Hematopoietic multipotent progenitor cell treated with erythropoietin and hydrocortisone succinate and interleukin-3 and kit ligand, for 15 days (in vitro differentiated cells): ENCODE measurements around the gene PLEKHM2.

Experiments used
- DNase-seq: peaks from one replicate; pipeline ENCODE4 v3.0.0-alpha.2; 2015; ENCODE audit warnings: low spot score

Gene PLEKHM2

GRCh38 chr1:15701784-15702183, 17.7 kb downstream of the PLEKHM2 start:
- no peak for DNase-seq

DNA sequence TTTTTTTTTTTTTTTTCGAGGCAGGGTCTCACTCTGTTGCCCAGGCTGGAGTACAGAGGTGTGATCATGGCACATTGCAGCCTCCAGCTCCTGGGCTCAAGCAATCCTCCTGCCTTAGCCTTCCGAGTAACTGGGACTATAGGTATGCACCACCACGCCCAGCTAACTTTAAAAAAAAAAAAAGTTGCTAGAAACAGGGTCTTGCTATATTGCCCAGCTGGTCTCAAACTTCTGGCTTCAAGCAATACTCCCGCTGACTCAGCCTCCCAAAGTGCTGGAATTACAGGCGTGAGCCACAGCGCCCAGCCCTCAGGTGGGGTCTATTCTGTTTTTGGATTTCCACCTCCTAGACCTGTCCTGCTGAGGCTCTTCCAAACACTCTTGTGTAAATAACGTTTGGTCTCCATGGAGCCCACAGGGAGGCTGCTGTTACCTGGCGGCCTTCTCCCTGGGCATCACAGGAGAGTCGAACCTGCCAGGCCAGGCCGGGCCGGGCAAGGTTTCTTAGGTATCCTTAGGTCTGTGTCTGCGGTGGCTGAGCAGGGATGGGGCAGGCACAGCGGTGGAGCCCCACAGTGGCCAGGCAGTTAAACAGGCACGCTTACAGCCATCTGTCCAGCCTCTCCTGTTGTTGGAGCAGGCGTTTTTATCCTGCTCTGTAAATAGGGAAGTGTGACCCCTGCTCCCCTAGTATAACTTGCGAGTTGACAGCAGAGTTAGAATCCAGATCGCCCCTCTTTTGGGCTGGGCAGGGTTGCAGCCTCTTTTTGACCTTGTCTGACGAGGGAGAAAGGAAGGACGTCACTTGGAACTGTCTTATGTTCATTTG, 18.8 kb downstream of the PLEKHM2 start:
- DNase-seq, result no peak

DNA sequence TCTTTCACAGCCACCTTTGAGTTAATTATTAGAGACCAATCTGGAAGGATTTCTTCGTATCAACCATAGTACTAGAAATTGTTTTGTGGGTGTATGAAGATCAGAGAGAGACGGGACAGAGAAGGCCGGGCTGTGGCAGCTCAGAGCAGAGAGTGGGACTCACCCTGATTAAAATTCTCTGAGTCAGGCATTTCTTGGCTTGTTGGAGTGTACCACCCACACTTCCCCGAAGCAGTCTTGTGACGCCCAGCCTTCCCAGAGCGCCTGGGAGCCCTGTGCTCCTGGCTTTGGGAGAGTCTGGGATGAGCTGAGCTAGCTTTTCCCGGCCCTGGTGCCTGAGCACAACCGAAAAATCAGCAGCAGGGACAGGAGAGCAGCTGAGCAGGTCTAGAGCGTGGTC, 19.4 kb downstream of the PLEKHM2 start:
- no peak for DNase-seq

DNA sequence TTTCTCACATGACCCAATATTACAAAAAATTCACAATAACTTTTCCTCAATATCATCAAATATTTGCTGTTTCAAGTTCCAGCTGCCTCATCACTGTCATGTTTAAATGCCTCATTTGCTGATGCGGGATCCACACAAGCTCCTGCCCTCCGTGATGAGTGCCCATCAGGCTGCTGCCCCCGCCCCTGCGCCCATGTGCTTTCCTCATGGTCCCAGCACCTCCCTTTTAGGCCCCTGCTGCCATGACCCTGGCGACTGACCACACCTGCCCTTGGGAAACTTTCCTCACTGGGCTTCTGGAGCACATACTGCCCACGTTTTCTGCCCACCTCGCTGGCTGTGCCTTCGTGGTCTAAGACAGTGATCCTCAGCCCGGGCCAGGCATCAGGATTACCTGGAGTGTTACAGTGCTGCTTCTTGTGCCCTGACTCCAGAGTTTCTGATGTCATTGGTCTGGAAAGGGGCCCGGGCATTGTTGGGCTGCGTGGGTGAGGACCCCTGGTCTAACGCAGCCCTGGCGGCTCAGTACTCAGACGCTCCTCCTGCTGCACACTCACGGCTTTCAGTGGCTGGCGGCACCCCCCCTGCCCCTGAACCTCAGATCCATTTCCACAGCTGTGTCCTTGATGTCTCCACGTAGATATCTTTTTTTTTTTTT, 20.5 kb downstream of the PLEKHM2 start:
- no peak for DNase-seq

DNA sequence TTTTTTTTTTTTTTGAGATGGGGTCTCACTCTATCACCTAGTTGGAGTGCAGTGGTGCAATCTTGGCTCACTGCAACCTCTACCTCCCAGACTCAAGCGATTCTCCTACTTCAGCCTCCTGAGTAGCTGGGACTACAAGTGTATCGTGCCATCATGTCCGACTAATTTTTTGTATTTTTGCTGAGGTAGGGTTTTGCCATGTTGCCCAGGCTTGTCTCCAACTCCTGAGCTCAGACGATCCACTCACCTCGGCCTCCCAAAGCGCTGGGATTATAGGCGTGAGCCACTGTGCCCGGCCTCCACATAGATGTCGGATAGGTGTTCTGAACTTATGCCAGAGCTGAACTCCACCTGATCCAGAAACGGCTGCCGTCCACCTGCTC, 21.1 kb downstream of the PLEKHM2 start:
- no peak for DNase-seq

DNA sequence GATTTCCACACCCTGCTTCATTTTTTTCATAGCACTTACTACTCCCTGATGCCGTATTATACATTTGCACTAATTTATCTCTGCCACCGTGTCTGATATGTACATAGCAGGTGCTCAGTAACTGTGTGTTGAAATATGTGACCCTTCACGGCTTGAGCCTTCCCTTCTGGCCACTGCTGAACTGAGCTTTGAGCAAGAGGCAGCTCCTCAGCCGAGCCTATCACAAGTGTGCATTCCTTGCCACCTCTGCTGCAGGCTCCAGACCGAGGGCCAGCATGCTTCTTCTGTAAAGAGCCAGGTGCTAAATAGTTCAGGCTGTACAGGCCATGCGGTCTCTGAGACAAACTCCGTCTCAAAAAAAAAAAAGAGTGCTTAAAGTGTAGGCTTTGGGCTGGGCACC, 22.6 kb downstream of the PLEKHM2 start:
- no peak for DNase-seq

DNA sequence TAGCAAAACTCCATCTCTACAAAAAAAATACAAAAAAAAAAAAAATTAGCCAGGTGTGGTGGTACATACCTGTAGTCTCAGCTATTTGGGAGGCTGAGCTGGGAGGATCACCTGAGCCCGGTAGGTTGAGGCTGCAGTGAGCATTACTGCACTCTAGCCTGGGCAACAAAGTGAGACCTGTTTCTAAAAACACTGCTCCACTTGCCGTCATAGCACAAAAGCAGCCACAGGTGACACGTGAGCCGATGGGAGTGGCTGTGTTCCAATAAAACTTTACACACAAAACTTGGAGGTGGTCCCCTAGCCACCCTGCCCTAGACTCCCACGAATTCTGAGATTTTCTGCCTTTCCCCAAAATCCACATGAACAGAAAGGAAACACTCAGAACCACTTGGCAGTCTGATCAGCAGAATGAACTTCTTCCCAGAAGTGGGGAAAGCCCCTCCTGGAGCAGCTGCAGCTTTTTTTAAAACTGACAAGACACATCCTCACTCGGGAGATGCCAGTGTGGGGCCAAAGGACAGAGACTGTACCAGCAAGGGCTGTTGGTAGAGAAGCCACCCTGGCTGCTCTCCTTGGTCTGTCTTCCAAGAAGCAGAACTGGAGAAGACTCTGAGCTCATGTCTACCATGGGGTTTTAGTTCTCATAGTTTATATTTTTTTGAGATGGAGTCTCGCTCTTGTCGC, 23.3 kb downstream of the PLEKHM2 start:
- DNase-seq, result no peak

GRCh38 chr1:15708486-15709137, 24.5 kb downstream of the PLEKHM2 start:
- no peak for DNase-seq

DNA sequence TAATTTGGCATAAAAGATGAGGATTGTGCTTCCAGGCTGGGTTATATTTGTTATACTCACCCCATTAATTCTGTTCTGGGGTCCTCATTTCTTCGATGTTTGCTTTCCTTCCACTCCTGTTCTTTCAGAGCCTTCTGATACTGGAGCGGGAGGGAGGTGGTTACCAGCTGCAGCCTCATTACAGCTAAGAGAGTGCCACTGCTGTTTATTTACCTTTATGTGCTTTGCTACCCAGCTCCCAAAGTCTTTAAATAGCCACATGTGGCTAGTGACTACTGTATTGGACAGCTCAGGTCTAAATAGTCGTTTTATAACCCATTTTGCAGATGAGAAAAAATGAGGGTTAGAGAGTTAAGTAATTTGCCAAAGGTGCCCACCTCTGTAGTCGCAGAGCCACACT, 25.1 kb downstream of the PLEKHM2 start:
- no peak for DNase-seq

DNA sequence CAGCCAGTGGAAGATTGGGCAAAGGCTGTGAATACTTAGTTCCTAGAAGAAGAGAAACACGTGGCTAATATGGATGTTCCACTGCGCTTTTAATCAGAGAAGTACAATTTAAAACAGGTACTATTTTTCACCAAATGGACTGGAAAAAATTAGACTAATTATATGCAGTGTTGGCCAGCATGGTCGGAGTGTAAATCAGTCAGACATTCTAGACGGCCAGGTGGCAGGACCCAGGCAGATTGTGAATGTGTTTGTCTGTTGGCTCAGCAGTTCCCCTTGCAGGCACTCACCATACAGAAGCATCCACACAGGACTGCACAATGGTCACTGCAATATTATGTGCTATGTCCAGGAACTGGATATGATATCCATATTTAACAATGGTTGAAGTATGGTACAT, 28.0 kb downstream of the PLEKHM2 start:
- no peak for DNase-seq

GRCh38 chr1:15714406-15715136, 30.5 kb downstream of the PLEKHM2 start:
- no peak for DNase-seq

- no peak for DNase-seq
These were observed 33.5 kb downstream of the PLEKHM2 start for GRCh38 chr1:15717418-15718125.

- DNase-seq, result no peak
These were observed 34.1 kb downstream of the PLEKHM2 start for GRCh38 chr1:15718199-15718601.

- DNase-seq, result no peak
These were observed 35.4 kb downstream of the PLEKHM2 start for GRCh38 chr1:15719381-15720120.

GRCh38 chr1:15720861-15721260, 36.7 kb downstream of the PLEKHM2 start:
- no peak for DNase-seq

GRCh38 chr1:15722411-15722810, 38.3 kb downstream of the PLEKHM2 start:
- no peak for DNase-seq

GRCh38 chr1:15722836-15723532, 38.9 kb downstream of the PLEKHM2 start:
- no peak for DNase-seq

GRCh38 chr1:15723631-15724246, 39.6 kb downstream of the PLEKHM2 start:
- no peak for DNase-seq
